ENCODE data around the gene PARD3B. TPM values are rescaled to one million over a fixed set of nuclear protein-coding genes. Genes with fewer than 3 reads are reported as not detected.

Gene PARD3B
- total and polyA plus RNA-seq, 2 of the 8 experiments (the other 6 are each of a cell fraction or from before 2014, with no cell fraction given): 1.2 to 5.7 TPM

DNA sequence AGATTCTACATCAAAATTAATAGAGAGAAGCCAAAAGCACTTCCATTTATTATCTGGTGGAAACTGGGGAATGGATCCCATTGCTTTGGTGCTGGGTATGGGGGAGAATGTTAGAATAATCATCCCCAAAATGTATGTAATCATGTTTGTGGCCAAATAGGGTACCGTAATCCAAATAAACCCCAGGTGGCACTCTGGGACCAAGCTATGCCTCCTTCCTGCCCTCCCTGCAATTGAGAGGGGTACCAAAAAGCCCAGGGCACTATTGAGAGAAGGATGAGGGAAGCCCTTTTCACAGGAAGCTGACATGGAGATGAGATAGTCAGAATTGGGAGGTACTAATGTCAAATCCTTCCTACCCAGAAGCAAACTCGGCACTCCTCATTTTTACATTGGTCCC is 1051.3 kb downstream of the PARD3B start:
- no peak for FAIRE-seq
- Histone ChIP-seq H3K14ac (ENCODE audit: insufficient read length) (no peak overlapping the region), H3K23me2 (ENCODE audit: low read depth, low read length) (no peaks in the 10 kb centered on the region), H4K5ac (ENCODE audit: insufficient read length, low read depth, low read length) (no peak overlapping the region), H3K56ac (replicated peaks; ENCODE audit: insufficient read length, low read depth, low read length) (no peak overlapping the region), H2BK12ac (ENCODE audit: low read depth, low read length) (no peak overlapping the region), H3K27ac (ENCODE audit: low read depth, low read length) (no peak overlapping the region), H3K4ac (replicated peaks; ENCODE audit: insufficient read length, low read depth, low read length) (no peak overlapping the region), H4K20me1 (replicated peaks in 1 of 2; ENCODE audit: control insufficient read depth in 1 of 2, insufficient read depth in 2 of 2, low read length in 2 of 2) (no peaks in the 10 kb centered on the region), H3K4me2 (ENCODE audit: insufficient read depth in 1 of 2, low read depth in 2 of 2, low read length in 2 of 2) (no peak overlapping the region), H3K9ac (replicated peaks in 1 of 4; ENCODE audit: extremely low read depth in 1 of 4, low read depth in 3 of 4, low read length in 3 of 4) (no peak overlapping the region), H3K79me2 (ENCODE audit: control insufficient read depth in 1 of 2, insufficient read depth in 2 of 2, low read length in 2 of 2) (no peaks in the 10 kb centered on the region), H3K79me1 (ENCODE audit: low read depth, low read length) (no peaks in the 10 kb centered on the region), H2BK5ac (ENCODE audit: low read depth, low read length) (no peak overlapping the region), H4K91ac (replicated peaks; ENCODE audit: insufficient read length, low read length) (no peak overlapping the region), H3K4me3 (ENCODE audit: extremely low read depth in 1 of 4, insufficient read depth in 2 of 4, low read depth in 3 of 4, low read length in 4 of 4) (no peak overlapping the region), H3K4me1 (replicated peaks in 1 of 4; ENCODE audit: control insufficient read depth in 3 of 4, insufficient read depth in 4 of 4, low read length in 3 of 4) (no peaks in the 10 kb centered on the region), H2BK20ac (ENCODE audit: low read length) (no peak overlapping the region), H4K8ac (ENCODE audit: extremely low read depth, insufficient read depth, low read length) (no peak overlapping the region), H3K36me3 (ENCODE audit: control insufficient read depth in 2 of 4, insufficient read depth in 4 of 4, low read length in 3 of 4) (no peaks in the 10 kb centered on the region), H3K27me3 (replicated peaks in 1 of 4; ENCODE audit: control insufficient read depth in 3 of 4, extremely low read depth in 1 of 4, insufficient read depth in 3 of 4, low read length in 3 of 4) (no peaks in the 10 kb centered on the region), H2AK5ac (ENCODE audit: low read depth, low read length) (no peak overlapping the region), H3K9me3 (ENCODE audit: insufficient read depth in 2 of 2, low read depth in 1 of 2, low read length in 1 of 2) (no peaks in the 10 kb centered on the region), H3K23ac (ENCODE audit: insufficient read length) (no peak overlapping the region), H3K18ac (ENCODE audit: extremely low read depth, low read length) (no peak overlapping the region), H2AFZ (ENCODE audit: low read length) (no peak overlapping the region), H2BK15ac (ENCODE audit: low read length) (no peak overlapping the region), H2BK120ac (replicated peaks; ENCODE audit: low read depth, low read length) (no peak overlapping the region)
- whole genome bisulfite sequencing, 2 experiments (ENCODE audit: extremely low coverage in 1 of 2, insufficient coverage in 1 of 2, insufficient read length in 1 of 2, insufficient replicate concordance in 2 of 2, low coverage in 1 of 2, low lambda C conversion rate in 2 of 2, missing lambda C conversion rate in 1 of 2): 93% methylated on average over 2 of the region's 2 CpGs; no CpG with 5 or more reads in 1 of the 2 experiments
- CTCF ChIA-PET (ENCODE audit: partially characterized antibody): interaction anchor here (0.9 to 2.1 kb wide), 5 partner anchors 17 to 160 kb away, joined by 3 to 10 read pairs (median 5); no protein-coding TSS in a partner anchor
- POLR2A ChIA-PET (ENCODE audit: partially characterized antibody): no interaction called here
- no peak for DNase-seq (ENCODE audit: low read depth in 1 of 2, low spot score in 2 of 2)
- TF ChIP-seq CHD1 (IDR thresholded peaks at IDR 0.05; ENCODE audit: low read depth, low read length) (no peak), RXRA (IDR thresholded peaks at IDR 0.05; ENCODE audit: insufficient read depth, low read depth, low read length) (no peak), KDM5A (IDR thresholded peaks at IDR 0.05; ENCODE audit: low read length) (no peak)
- TF ChIP-seq, protein P1, sequence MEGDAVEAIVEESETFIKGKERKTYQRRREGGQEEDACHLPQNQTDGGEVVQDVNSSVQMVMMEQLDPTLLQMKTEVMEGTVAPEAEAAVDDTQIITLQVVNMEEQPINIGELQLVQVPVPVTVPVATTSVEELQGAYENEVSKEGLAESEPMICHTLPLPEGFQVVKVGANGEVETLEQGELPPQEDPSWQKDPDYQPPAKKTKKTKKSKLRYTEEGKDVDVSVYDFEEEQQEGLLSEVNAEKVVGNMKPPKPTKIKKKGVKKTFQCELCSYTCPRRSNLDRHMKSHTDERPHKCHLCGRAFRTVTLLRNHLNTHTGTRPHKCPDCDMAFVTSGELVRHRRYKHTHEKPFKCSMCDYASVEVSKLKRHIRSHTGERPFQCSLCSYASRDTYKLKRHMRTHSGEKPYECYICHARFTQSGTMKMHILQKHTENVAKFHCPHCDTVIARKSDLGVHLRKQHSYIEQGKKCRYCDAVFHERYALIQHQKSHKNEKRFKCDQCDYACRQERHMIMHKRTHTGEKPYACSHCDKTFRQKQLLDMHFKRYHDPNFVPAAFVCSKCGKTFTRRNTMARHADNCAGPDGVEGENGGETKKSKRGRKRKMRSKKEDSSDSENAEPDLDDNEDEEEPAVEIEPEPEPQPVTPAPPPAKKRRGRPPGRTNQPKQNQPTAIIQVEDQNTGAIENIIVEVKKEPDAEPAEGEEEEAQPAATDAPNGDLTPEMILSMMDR (IDR thresholded peaks at IDR 0.05; ENCODE audit: control extremely low read depth in 1 of 3, insufficient read depth in 1 of 3, low read depth in 1 of 3, low read length in 3 of 3): peak in 2 of 3 experiments; percentile 9 to 11; a peak in 1 of 4 replicates

Measured in H1 (cell line).